HepG2 (cell line): ENCODE data around the gene DDX6. TPM values are rescaled to one million over a fixed set of nuclear protein-coding genes. Genes with fewer than 3 reads are reported as not detected.
A peak's percentile ranks its signal among the peaks of the same experiment; 100 is the strongest.

ENCODE experiments used
- ATAC-seq: fragments of 200-7000 bp; cut with Tn5 transposase; 3 replicates; pipeline ENCODE4 v1.9.1; 2020; ENCODE audit warnings: mild to moderate bottlenecking, moderate library complexity
- BruUV-seq: library from RNA; stranded (reverse); fragments of 400-500 nt; replicated peaks from 2 replicates; lab custom pipeline; 2021; lab: Mats Ljungman, UMichigan
- CTCF ChIA-PET: fragments of 300-600 bp; formaldehyde crosslinking; extraction: SDS; loops from one replicate; lab custom pipeline; 2021; ENCODE audit warnings: low total read pairs, inconsistent platforms, low intra/inter-chr PET ratio; lab: Yijun Ruan, JAX
- POLR2A ChIA-PET: fragments of 350-600 bp; sonication (Branson Sonifier 250); formaldehyde crosslinking; loops from one replicate; lab custom pipeline; 2020; ENCODE audit warnings: antibody characterized with exemption, inconsistent platforms; lab: Yijun Ruan, JAX
- DNase-seq: peaks from one replicate; pipeline ENCODE4 v3.0.0-alpha.2; 2015; ENCODE audit warnings: low spot score
- FAIRE-seq: peaks from 3 replicates; lab custom pipeline; 2011; peaks lifted over from hg19 to GRCh38; lab: Jason Lieb, UNC
- H2AFZ ChIP-seq: one replicate; pipeline ENCODE4 v1.6.1; 2011; ENCODE audit warnings: low read length, inconsistent platforms
- H3K27ac ChIP-seq: fragments of 300-600 bp; 3 replicates; pipeline ENCODE4 v1.8.0; 2011; ENCODE audit warnings: mixed run types, mild to moderate bottlenecking, mixed read lengths, low read length, inconsistent platforms; ENCODE audit not compliant: insufficient read depth; ENCODE audit errors: extremely low read length
- H3K27me3 ChIP-seq, 2 experiments: fragments of 200-600 bp in 1 of 2; 2 replicates in 1 of 2; 3 replicates in 1 of 2; pipeline versions ENCODE4 v1.6.0 to v1.8.0; 2011; ENCODE audit warnings: low read length in 2 of 2, mild to moderate bottlenecking in 2 of 2, moderate library complexity in 2 of 2, inconsistent platforms in 1 of 2; ENCODE audit not compliant: insufficient read depth in 2 of 2, control insufficient read depth in 1 of 2
- H3K36me3 ChIP-seq, 2 experiments: fragments of 200-600 bp in 1 of 2; replicated peaks in 1 of 2; 2 replicates in 1 of 2; 3 replicates in 1 of 2; pipeline versions ENCODE4 v1.5.1 to v1.8.0; 2011; ENCODE audit warnings: low read length in 2 of 2, inconsistent platforms in 1 of 2; ENCODE audit not compliant: insufficient read depth in 2 of 2, control insufficient read depth in 1 of 2
- H3K4me1 ChIP-seq: 2 replicates; pipeline ENCODE4 v1.5.1; 2012; ENCODE audit warnings: low read length, inconsistent platforms; ENCODE audit not compliant: insufficient read depth
- H3K4me2 ChIP-seq: 2 replicates; pipeline ENCODE4 v1.6.0; 2011; ENCODE audit warnings: low read depth, low read length, inconsistent platforms
- H3K4me3 ChIP-seq, 3 experiments: fragments of 200-600 bp in 1 of 3; sonication (generic), shearing (Covaris generic) in 1 of 3; replicated peaks in 1 of 3; 2 replicates each; pipeline ENCODE4 v1.5.1; 2011 to 2016; ENCODE audit warnings: low read length in 3 of 3, inconsistent platforms in 2 of 3, low read depth in 2 of 3, mild to moderate bottlenecking in 2 of 3, control low read depth in 1 of 3, mixed read lengths in 1 of 3; ENCODE audit not compliant: insufficient read depth in 1 of 3
- H3K79me2 ChIP-seq: one replicate; pipeline ENCODE4 v1.6.1; 2011; ENCODE audit warnings: low read length, inconsistent platforms; ENCODE audit not compliant: insufficient read depth
- H3K9ac ChIP-seq: 2 replicates; pipeline ENCODE4 v1.6.0; 2011; ENCODE audit warnings: mild to moderate bottlenecking, low read depth, low read length, inconsistent platforms; ENCODE audit not compliant: insufficient read depth
- H3K9me3 ChIP-seq: 2 replicates; pipeline ENCODE4 v1.5.1; 2012; ENCODE audit warnings: mild to moderate bottlenecking, low read length
- H4K20me1 ChIP-seq: 2 replicates; pipeline ENCODE4 v1.6.0; 2011; ENCODE audit warnings: inconsistent platforms, mild to moderate bottlenecking, low read length, moderate library complexity; ENCODE audit not compliant: insufficient read depth
- JARID2 ChIP-seq: sonication (generic); formaldehyde crosslinking; IDR thresholded peaks from 2 replicates; pipeline ENCODE4 v1.8.1; 2023; ENCODE audit warnings: missing genetic modification reagents, inconsistent platforms; ENCODE audit not compliant: insufficient replicate concordance
- RBM22 ChIP-seq: fragments of 200-400 bp; formaldehyde crosslinking; optimal IDR thresholded peaks from 2 replicates; pipeline ENCODE3; 2017; ENCODE audit warnings: mild to moderate bottlenecking, low read length, moderate library complexity
- THAP8 ChIP-seq: sonication (generic); formaldehyde crosslinking; IDR thresholded peaks from 2 replicates; pipeline ENCODE4 v1.5.1; 2020; ENCODE audit warnings: missing genetic modification reagents, mild to moderate bottlenecking, borderline replicate concordance
- ZNF275 ChIP-seq: sonication (generic); formaldehyde crosslinking; IDR thresholded peaks from 2 replicates; pipeline ENCODE4 v1.8.0; 2022; ENCODE audit warnings: missing genetic modification reagents, mild to moderate bottlenecking, inconsistent platforms, borderline replicate concordance
- WGBS: methylation state at CpG from one replicate; pipeline ENCODE4 v1.1.6; 2017; ENCODE audit warnings: low lambda C conversion rate; 5-methylcytosine and 5-hydroxymethylcytosine counted together
- in situ Hi-C: cut with HindIII; loops from 2 replicates; pipeline ENCODE4 v1.10.0; 2017; ENCODE audit warnings: low pct_unique_long_range_greater_than_20kb; ENCODE audit not compliant: extremely low pct_ligation_motif_present
- intact Hi-C: fragments of 100-400 bp; cut with micrococcal nuclease; formaldehyde crosslinking; loops from one replicate; pipeline ENCODE4 v1.10.0; 2022; ENCODE audit not compliant: unreplicated experiment
- polyA plus RNA-seq, 8 experiments: library from polyadenylated mRNA; depleted of rRNA in 3 of 8; stranded (reverse) in 7 of 8; unstranded in 1 of 8; fragments of >200 nt; fragmentation: Illumina TruSeq in 4 of 8; extraction: Trizol in 4 of 8; gene quantifications; 2 replicates each; pipeline versions ENCODE4 v1.2.1 to v1.2.3, GENCODE V29; 2011 to 2016; ENCODE audit warnings: low read depth in 4 of 8, missing spikeins in 1 of 8, mixed read lengths in 1 of 8; ENCODE audit not compliant: insufficient read depth in 1 of 8
- total RNA-seq, 5 experiments: library from RNA; depleted of rRNA; stranded (reverse); fragments of >200 nt; fragmentation: Illumina TruSeq; extraction: Trizol; gene quantifications; 2 replicates each; pipeline ENCODE4 v1.2.3, GENCODE V29; 2016; ENCODE audit warnings: low read depth in 1 of 5

The DDX6 gene
- total and polyA plus RNA-seq, 2 of the 13 experiments (the other 11 are each of a cell fraction or from before 2014, with no cell fraction given) = 20.9 to 59.2 TPM

- Histone ChIP-seq H2AFZ (no peak overlapping the region), H3K9ac (no peak overlapping the region), H3K27ac (no peak overlapping the region), H3K4me3 (no peak overlapping the region), H3K36me3 (peaks cover 17 to 63% of the 10 kb centered on the region in 2 experiments; a peak in 4 of 5 replicates), H3K4me1 (peaks cover 48% of the 10 kb centered on the region), H3K79me2 (peaks cover 78% of the 10 kb centered on the region), H3K27me3 (no peaks in the 10 kb centered on the region), H3K4me2 (no peak overlapping the region), H3K9me3 (no peaks in the 10 kb centered on the region), H4K20me1 (peaks cover 39% of the 10 kb centered on the region)
- TF ChIP-seq ZNF275 (CRISPR knock-in tag) (no peak), THAP8 (CRISPR knock-in tag) (no peak), RBM22 (peak; percentile 63), JARID2 (CRISPR knock-in tag) (no peak)
- POLR2A ChIA-PET = interaction anchor here (1.5 kb wide), 1 partner anchor 21 kb away, joined by 3 read pairs; no protein-coding TSS in a partner anchor
- CTCF ChIA-PET = no interaction called here
- WGBS = 91% methylated on average over 4 of the region's 4 CpGs
- ATAC-seq = no peak
- DNase-seq = no peak
- no peak for FAIRE-seq
- intact Hi-C loops (no loop called here), in situ Hi-C loops (no loop called here)
- no TSS peak for BruUV-seq
These were observed 19.2 kb downstream of the DDX6 start for GRCh38 chr11:118771547-118772288.
